ENCODE measurements around the gene RFC2.
"Not testable (repeated sequence)": the region's sequence is repeated elsewhere in the genome, so short reads cannot be mapped to it uniquely, and the experiment has no call there.

RFC2 gene

DNA sequence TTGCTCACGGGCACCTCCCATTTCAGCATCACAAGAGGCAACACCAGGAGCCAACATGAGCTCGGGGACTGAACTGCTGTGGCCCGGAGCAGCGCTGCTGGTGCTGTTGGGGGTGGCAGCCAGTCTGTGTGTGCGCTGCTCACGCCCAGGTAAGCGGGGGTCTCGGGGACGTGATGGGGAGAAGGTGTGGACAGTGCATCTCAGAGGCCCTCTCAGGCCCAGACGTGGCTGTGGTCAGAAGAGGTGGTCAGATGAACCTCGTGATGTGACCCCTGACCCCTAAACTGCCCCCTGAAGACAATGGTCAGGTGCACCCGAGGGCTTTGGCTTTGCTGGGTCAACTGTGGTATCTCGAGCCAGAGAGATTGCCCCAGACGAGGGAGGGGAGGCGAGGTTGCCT, 38.3 kb downstream of the RFC2 start:
- DNase-seq = no peak

DNA sequence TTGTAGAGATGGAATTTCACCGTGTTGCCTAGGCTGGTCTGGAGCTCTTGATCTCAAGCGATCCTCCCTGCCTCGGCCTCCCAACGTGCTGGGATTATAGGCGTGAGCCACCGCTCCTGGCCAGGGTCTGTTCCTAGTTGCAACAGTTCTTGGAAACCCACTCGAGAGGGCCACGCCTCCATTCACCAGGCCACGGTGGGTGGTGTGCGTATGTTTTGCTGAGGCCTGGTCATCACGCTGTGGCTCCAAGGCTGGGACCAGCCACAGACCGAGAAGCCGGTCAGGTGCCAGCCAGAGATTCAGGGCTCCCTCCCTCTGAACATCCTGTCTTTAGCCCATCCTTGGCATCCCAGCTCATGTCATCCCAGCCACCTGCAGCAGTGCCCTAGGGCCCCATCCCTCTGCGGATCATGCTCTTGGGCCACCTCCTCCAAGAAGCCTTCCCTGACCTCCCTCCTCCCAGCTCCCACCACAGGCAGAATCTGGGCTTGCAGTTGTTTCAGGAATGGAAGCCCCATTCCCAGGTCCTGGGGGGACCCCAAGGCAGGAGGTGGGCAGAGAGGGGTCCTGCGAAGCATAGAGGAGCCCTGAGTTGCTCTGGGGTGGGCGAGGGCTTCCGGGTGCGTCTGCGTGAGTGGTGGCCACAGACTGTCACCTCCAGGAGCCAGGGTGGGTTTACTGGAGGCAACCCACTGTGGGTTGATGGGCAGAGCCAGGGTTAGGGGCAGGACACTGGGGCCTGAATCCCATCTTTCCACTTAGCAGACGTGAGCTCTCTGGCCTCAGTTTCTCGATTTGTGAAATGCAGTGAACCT, 39.2 kb downstream of the RFC2 start:
- no peak for DNase-seq

DNA sequence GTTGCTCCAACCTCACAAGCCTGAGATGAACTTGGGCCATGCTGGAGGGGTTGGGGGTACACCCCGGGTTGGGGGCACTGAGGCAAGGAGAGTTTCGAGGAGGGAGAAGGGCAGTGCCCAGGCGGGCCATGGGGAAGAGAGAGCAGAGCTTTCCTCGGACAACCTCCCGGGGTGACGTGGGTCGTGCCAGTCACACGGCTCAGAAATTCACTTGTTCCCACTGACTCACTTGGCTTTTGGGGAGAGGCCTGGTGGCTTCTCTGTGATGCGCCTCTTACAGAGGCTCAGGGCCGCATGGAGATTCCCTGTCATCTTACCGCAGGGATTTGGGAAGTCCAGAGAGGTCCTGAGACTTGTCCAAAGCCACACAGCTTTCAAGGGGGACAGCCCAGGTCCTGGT, 41.5 kb downstream of the RFC2 start:
- no peak for DNase-seq

DNA sequence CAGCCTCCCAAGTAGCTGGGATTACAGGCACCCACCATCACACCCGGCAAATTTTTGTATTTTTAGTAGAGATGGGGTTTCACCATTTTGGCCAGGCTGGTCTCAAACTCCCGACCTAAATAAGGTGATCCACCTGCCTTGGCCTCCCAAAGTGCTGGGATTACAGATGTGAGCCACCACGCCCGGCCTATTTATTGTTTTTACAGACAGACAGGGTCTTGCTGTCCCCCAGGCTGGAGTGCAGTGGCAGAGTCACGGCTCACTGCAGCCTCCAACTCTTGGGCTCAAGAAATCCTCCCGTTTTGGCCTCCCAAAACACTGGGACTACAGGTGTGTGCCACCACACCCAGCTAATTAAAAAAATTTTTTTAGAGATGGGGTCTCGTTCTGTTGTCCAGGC, 46.0 kb downstream of the RFC2 start:
- DNase-seq = not testable (repeated sequence)

DNA sequence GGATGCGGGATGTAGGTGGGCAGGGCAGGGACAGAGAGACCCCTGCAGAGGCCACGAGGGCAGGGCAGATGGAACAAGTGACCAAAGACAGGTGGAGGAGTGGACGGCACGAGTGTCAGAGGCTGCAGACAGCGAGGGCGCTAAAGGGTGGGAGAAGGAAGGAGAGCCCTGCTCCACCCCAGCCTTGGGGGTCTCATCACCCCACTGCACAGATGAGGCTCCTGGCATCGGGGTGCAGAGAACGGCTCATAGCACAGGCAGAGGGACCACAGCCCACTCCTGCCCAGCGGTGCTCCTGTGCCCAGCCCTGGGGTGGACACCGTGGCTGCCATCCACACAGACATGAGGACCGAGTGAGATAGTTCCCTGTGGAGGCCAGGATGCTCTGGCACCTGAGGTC, 46.6 kb downstream of the RFC2 start:
- no peak for DNase-seq

DNA sequence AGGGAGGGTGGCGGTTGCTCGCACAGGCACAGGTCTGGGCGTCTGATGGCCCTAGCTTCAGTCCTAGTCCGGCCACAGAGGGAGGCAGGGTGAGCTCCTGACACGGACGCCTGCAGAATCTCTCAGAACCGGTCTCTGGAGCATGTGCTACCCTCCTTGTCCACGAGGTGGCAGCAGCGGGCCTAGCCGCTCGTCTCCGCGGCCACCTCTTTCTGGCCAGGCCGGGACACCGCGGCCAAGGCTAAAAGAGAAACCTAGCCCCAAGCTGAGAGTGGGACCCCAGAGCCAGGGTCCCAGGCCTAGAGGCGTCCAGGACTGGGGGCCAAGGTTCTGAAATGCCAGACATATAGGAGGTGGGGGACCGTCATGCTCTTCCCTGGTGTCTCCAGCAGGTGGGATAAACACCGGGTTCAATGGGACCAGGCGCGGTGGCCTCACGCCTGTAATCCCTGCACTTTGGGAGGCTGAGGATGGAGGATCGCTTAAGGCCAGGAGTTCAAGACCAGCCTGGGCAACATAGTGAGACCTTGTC, 47.5 kb downstream of the RFC2 start:
- DNase-seq = peak; percentile 67

DNA sequence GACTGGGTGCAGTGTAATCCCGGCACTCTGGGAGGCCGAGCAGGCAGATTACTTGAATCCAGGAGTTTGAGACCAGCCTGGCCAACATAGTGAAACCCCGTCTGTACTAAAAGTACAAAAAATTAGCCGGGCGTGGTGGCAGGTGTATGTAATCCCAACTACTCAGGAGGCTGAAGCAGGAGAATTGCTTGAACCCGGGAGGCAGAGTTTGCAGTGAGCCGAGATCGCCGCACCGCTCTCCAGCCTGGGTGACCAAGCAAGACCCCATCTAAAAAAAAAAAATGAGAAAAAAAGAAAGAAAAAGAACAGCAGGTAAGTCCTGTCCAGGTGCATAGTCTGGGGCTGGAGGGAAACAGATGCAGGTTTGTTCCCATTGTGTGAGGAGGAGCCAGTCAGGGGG, 48.1 kb downstream of the RFC2 start:
- DNase-seq = not testable (repeated sequence)

DNA sequence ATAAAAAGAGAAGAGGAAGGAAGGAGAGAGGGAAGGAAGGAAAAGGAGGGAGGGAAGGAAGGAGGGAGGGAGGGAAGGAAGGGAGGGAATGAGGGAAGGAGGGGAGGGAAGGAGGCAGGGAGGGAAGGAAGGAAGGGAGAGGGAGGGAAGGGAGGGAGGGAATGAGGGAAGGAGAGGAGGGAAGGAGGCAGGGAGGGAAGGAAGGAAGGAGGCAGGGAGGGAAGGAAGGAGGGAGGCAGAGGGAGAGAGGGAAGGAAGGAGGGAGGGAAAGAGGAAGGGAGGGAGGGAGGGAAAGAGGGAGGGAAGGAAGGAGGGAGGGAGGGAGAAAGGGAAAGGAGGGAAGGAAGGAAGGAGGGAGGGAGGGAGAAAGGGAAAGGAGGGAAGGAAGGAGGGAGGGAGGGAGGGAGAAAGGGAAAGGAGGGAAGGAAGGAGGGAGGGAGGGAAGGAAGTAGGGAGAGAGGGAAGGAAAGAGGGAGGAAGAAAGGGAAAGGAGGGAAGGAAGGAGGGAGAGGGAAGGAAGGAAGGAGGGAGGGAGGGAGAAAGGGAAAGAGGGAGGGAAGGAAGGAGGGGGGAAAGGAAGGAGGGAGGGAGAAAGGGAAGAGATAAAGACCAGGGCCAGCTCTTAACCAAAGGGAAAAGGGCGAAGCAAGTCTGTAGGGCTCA, 50.1 kb downstream of the RFC2 start:
- no peak for DNase-seq

DNA sequence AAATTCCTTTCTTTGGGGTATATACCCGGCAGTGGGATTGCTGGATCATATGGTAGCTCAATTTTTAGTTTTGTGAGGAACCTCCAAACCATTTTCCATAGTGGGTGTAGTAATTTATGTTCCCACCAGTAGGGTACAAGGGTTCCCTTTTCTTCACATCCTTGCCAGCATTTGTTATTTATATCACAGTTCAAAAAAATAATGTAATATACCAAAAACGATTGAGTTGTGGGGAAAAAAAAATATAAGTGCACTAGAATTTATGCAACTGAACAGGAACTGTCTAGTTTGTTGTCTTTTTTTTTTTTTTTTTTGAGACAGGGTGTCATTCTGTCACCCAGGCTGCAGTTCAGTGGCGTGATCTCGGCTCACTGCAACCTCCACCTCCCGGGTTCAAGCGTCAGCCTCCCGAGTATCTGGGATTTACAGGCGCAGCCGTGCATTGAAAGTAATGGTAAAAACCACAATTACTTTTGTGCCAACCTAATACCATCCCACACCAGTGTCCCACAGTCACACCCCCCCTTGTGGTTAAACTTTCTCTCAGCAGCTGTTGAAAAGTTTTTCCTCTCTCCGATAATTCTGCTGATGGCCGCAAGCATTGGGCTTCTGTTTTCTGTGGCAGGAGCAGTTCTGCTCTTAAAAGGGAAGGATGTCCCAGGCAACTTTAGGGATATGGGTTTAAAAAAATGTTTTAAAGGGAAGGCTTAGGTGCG, 51.2 kb downstream of the RFC2 start:
- no peak for DNase-seq

DNA sequence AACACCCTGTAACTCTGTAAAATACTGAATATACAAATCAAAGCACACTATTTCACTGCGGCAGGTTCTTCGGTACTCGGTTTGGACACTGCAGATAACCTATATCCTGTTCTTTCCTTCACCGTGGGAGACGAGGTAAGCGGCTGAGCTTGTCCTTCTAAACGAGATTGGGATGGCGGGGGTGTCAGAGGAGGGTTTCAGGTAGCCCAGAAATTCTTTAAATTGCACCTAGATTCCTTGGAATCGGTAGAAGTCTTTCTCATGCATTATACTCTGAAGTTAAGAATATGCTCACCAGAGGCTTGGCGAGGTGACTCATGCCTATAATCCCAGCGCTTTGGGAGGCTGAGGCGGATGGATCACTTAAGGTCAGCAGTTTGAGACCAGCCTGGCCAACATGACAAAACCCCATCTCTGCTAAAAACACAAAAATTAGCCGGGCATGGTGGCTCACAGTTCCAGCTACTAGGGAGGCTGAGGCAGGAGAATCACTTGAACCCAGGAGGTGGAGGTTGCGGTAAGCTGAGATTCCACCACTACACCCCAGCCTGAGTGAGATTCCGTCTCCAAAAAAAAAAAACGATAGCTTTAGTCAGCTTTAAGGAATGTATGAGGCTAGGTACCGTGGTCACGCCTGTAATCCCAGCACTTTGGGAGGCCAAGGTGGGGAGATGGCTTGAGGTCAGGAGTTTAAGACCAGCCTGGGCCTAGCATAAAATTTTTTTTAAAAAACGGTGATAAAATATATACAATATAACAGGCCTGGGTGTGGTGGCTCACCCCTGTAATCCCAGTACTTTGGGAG, 54.4 kb downstream of the RFC2 start:
- DNase-seq = no peak

DNA sequence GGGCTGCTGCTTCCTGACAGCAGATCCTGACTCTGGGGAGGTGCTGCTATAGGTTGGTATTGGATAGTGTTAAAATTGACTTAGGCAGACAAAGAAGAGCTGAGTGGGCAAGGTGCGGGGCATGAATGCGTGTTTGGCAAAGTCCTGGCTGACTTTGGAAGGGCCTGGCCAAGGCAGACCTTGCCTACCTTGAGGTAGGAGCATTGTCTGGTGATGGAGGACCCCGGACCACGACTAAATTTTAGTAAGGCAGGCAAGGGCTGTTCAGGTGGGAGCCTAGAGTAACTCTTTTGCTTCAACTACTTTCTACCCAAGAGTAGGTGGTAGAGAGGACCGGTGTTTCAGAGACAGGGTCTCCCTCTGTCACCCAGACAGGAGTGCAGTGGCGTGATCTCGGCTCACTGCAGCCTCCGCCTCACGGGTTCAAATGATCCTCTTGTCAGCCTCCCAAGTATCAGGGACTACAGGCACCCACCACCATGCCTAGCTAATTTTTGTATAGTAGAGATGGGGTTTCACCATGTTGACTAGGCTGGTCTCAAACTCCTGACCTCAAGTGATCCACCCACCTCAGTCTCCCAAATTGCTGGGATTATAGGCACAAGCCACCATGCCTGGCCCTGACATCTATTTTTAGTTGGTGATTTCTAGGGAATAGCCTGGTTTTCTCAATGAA, 56.6 kb downstream of the RFC2 start:
- no peak for DNase-seq

DNA sequence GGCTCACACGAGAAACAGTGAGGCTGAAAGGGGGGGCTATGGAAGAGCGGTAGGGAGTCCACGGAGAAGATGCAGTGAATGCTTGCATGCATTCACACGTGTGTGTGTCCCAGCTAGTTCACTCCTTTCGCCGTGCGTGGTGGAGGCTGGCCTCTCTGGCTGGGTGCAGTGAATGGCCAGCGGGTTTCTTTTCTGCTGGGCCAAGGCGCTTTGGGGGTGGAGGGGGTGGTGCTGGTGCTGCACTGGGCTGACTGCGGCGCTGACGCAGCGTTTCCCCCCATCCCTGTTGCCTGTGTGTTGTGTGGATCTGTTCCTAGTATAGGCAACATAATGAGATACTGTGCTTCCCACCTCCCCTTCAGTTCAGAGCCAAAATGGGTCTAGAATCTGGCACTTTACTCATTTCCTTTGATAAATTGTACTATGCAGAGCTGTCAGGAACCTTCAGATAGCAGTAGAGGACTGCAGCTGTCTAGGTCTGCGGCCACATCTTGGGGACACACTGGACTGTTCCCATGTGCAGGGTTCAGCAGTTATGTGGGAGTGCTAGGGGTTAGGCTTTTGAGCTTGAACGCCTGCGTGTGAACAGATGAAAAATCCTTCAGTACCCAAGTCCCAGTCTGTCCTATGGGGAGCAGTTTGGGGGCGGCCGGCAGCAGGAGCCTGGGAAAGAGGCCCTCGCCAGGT, 58.1 kb downstream of the RFC2 start:
- not testable (repeated sequence) for DNase-seq

DNA sequence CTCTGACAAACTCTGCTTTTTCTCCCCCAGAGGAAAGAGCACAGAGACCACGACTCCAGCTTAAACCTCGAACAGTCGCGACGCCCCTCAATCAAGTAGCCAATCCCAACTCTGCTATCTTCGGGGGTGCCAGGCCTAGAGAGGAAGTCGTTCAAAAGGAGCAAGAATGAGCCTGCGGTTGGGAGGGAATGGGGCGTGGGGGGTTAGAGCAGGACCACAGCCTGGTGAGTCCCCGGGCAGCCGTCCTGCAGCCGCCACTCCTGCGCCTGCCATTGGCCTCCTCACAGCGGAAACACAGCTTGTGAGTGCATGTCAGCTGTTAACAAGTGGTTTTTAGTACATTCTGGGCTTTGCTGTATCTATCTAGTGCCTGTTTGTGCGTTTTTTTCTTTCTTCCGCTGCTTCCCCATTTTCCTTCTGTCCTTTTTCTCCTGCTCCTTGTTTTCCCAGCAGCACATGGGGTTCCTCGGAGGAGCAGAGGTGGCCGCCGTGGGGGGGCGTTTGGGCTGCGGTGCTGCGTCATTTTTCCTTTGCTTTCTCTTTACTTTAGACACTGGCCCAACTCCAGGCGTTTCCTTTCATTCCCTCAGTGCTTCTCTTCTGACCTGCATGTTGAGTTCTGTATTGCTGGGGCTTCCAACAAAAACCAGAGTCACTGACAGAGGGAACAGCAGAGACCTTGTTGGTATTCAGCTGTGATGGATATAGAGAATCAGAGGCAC, 58.9 kb downstream of the RFC2 start:
- DNase-seq = not testable (repeated sequence)

DNA sequence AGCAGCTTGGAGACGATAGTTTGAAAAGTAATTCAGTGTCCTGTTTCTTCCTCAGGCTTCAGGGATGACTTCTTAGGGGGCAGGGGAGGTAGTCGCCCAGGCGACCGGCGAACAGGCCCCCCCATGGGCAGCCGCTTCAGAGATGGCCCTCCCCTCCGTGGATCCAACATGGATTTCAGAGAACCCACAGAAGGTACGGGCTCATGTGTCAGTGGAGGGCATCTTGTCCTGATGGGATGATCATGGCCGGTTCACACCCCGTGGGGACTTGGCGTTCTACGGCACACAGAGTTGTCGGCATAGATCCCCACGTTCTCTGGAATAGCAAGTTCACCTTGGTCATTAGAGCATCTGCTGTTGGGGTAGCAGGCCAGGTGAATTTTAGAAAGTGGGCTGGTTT, 59.5 kb downstream of the RFC2 start:
- DNase-seq = no peak

DNA sequence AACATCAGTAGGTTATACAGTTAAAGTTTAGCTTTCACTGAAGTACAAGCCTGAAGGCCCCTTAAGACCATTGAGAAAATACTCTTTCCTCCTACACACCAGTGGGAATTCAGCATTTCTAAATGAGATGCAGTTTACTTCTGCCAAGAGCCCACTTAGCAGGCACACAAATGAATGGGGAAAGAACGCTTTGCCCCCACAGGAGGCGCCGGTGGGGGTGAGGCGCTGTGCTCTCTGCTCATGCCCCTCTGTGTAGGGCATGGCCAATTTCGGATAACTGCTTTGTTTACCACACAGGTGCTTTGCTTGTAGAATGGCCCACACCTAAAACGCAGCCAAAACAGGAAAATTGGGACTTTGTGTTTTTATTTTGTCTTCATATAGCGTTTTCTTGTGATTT, 60.3 kb downstream of the RFC2 start:
- no peak for DNase-seq

DNA sequence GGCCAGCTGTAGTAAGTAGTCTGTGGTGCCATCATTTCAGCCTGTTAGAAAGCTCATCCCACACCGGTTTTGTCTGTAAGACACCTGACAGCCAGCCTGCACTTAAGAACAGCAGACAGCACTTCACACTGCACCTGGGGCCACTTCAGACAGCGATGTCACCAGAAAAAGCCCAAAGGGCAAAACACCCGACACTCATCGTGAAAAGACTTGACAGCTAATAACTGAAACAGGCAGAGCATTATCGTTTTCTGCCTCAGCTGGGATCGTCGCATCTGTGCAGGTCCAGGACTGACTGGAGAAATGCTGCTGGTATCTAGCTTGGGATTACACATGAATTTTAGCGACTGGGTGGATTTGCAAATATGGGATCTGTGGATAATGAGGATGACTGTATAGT, 61.1 kb downstream of the RFC2 start:
- DNase-seq = no peak

DNA sequence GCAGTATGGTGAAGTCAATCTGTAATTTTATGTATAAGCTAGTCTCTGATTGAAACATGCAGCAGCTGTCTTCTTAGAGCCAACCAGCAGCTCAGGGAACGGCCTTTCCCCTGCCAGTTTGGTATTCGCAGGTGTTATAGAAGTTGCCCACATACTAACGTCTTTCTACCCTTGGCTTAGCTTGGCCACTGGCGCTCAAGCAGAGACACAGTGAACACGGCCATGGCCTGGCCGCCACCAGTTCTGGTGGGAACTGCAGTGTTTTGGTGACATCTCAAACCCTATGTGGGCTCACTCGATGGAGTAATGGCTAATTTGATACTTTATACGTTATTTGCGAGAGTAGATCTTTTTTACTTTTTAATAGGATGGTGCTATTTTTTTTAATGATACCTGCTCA, 63.0 kb downstream of the RFC2 start:
- no peak for DNase-seq

DNA sequence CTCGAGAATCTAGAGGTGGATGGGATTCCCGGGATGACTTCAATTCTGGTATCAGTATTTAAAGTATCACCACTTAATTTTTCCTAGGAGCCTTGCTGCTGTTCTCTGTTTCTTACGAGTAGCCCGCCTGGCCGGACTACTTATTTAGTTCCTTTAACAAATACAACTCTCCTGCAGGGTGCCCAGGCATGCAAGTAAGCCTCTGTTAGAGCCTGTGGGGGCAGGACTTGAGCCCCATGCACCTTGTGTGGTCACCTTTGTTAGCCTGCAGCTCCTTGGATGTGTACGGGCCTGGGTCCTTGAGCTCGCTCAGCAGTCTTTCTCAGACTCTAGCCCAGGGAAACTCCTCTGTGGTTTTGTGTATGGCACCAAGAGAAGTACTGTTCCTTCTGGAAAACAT, 63.9 kb downstream of the RFC2 start:
- no peak for DNase-seq

DNA sequence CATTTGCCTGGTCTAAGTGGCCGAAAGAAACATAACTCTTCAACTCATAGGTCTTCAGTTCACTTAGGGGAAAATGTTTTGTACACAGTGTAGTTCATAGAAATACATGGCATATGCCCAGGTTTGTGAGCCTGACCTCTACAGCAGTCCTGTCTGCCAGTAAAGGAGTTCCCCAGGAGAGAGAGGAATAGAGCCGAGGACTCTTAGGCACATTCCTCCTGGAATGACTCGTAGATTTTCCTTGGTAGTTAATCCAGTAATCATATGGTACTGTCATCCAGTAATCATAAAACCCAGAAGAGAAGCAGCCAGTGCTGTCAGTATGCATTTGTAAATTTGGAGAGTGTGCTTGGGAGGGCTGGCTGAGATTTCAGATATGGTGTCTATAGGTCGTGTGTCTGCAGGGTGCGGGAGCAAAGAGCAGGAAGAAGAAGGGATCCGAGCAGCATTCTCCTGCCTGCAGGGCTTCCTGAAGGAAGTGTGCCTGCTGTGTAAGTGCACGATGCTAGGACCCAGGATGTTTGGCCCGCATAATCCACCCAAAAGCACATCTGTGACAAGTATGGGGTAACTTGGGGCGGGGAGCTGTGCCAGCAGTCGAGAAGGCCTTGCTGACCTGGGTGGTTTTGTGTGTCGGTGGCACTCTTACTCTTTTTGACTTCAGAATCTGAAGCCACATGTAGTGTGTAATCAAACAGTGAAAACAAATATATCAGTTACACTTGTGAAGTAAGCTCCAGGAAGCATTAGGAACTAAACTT, 66.1 kb downstream of the RFC2 start:
- no peak for DNase-seq

DNA sequence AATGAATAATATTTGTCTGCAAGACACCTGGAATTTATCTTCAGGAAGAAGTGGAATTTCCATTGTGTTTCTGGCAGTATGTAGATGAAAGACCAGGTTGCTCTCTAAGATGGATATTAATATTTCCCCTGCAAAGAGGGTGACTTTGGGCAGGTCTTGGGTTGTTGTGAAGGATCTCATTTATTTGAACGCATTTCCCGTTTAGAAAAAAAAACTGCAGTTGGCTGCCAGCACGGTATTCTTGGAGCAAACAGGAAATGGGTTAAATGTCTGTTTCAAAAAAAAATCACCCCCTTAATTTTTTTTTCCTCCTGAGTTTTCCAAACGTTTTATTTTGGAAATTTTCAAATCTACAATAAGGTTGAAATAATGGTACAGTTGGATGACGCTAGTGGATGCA, 68.6 kb downstream of the RFC2 start:
- no peak for DNase-seq
